Stimulated activated CD8-positive, alpha-beta memory T cell treated with anti-CD3 and anti-CD28 coated beads, Interleukin-15, amount 100 ng/mL, for 4 hours (primary cell): ENCODE results near the gene SULT4A1.

Source experiments
- DNase-seq, 2 donors: peaks; one replicate each; pipeline ENCODE4 v3.0.0-alpha.2; 2020; ENCODE audit warnings: low read depth in 2 of 2

Gene SULT4A1

DNA sequence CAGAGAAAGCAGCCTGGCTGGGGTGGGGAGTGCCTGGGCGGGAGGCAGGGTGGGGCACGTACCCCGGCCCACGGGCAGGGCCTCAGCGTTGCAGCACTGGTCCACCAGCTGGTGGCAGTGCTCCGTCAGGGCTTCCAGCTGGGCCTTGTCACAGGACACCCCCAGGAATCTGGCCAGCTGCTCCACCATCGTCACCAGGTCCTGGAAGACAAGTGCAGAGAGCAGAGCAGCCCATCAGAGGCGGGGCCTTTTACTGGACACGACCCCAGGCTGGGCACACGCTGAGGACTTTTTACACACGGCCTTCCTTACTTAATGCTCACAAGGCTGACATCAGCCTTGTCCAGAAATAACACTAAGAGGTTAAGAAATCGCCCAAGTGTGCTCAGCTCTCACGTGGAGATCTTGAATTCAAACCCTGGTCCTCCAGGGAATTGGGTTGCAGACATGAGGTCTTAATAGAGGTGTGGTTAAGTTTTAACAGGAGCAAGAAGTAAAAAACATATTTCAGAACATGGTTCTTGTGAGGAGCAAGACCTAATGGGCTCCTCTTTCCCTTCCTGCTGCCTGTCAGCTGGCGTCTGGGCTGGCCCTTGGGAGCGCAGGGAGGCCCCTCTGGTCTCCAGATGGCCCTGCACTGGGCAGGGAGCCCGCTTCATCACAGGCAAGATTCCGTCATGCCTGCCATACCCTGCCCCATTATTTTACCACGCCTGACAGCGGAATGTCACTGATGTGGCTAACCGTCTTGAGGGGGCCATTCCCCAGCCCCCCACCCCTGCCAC is 33.1 kb downstream of the SULT4A1 start:
- DNase-seq: no peak

DNA sequence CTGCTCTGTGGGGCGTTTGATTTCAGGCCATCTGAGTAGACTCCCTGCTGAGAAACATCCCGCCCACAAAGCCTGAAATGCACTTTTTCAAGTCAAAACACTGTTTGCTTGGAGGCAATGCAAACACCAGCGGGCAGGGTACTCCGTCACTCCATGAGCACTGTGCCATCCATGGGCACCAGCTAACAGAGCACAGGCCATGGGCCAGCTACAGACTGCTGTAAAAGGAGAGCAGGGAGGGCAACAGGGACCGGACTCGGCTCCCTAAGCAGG is 33.7 kb downstream of the SULT4A1 start:
- DNase-seq: no peak

GRCh38 chr22:43827926-43828724 is 34.2 kb downstream of the SULT4A1 start:
- DNase-seq: no peak

- no peak for DNase-seq
Measured at GRCh38 chr22:43827003-43827735, 35.1 kb downstream of the SULT4A1 start.

DNA sequence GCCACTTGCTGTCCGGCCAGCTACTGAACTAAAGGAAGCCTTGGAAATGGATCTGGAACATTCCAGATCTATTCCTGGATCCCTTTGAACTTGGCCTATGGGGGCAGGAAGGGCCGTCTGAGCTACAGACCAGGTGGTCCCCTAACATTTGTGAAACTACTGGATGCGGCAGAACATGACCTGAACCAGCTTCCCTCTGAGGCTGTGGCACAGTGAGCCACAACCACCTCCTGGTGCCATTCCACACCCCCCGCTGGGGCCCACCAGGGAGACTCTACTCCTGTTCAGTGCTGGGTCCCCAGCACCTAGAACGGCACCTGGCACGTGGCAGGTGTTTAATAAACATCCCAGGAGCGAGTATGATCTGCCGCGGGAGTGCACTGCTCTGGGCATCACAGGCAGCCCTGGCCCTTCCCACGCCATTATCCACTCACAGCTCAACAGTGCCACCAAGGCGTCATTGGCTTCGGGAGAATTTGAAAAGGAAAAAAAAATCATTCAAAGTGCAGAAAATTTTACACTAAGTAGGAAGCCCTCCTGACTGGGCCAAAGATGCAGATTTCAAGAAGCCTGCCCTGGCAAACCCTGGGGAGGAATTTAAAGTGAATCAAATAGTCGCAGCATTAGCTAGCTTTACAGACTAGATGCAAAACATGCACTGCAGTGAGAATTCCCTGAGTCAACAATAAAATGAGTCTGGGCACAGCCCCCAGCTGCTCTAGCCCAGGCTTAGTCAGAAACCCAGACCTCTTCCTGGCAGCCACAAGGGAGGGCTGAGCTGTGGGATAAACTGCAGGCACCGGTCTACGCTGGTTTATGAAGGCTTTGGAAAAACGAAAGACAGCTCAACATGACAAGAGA is 35.9 kb downstream of the SULT4A1 start:
- DNase-seq: no peak

DNA sequence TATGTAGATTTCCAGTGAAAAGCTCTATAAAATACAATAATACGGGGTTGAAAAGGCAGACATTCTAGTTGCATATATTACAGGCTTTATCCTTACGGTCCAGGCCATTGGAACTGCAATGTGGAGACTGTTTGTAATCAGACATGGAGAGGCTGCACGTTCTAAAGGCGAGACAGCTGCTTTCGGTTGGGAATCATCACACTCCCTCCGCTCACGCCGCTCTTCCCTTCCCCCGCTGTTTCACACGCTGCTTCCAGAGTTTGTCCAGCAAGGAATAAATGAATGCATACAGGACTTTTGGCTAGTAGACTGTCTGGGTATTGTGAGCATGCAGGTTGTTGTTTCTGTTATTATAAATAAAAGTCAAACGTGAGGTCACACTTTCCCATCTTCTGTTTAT is 36.7 kb downstream of the SULT4A1 start:
- no peak for DNase-seq

- DNase-seq: no peak
Measured at GRCh38 chr22:43824724-43825420, 37.4 kb downstream of the SULT4A1 start.

- no peak for DNase-seq
Measured at GRCh38 chr22:43823911-43824665, 38.2 kb downstream of the SULT4A1 start.

- no peak for DNase-seq
Measured at GRCh38 chr22:43823353-43823908, 38.9 kb downstream of the SULT4A1 start.

GRCh38 chr22:43821606-43822425 is 40.5 kb downstream of the SULT4A1 start:
- DNase-seq: no peak

GRCh38 chr22:43820651-43821305 is 41.5 kb downstream of the SULT4A1 start:
- no peak for DNase-seq

DNA sequence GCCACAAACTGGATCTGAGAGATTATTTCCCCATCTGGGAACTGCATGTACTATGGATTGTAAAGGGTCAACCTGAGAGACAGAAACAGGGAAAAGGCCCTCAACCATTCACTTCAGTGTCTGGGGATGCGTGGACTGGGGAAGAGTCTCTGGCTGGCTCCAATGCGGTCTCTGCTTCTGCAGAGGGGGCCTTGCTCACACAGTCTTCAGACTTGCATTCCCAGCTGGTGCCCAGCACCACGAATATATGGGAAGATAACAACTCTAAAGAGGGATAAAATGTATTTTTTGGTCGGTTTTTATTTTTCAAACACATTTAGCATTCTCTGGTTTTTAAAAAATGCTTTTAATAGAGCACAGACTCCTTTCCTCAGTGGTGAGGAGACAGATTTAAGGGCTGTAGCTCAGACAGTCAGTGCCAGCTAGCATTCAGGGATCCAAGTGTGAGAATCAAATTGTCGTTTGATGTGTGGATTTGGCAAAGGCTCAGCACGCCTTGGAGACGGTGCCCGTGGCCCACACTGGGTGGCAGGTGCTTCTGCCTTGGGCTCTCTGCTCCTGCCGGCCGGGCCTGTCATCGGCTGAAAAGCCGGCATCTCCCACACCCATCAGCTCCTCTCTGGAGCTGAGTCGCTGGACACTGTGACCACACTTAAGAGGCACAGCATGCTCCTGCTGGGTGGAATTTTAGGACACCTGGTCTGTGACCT is 42.2 kb downstream of the SULT4A1 start:
- no peak for DNase-seq

GRCh38 chr22:43819421-43819921 is 42.8 kb downstream of the SULT4A1 start:
- no peak for DNase-seq

DNA sequence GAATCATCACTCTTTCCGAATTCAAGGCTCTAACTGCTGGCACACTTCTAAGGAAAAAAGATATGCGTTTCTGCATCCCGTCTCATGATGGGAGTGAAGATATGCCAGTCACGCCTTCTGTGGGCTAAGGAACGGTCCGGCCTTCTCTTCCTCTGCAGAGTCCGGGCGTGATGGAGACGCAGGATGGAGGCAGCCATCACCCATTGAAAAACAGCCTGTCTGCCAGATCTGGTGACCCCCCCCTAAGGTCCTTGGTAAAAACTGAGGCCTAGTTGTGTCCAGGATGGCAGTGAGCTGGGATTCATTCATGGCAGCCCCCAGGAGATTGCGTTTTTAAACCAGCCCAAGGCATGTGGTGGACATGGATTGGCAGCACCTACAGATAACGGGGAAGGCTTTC is 43.3 kb downstream of the SULT4A1 start:
- DNase-seq: no peak

- DNase-seq: no peak
Measured at GRCh38 chr22:43817402-43817801, 44.9 kb downstream of the SULT4A1 start.

- no peak for DNase-seq
Measured at GRCh38 chr22:43814264-43814663, 48.0 kb downstream of the SULT4A1 start.

- DNase-seq: no peak
Measured at GRCh38 chr22:43812890-43813289, 49.4 kb downstream of the SULT4A1 start.
